ENCODE data around the gene PAX2.

PAX2 gene

GRCh38 chr10:100725071-100725471, 20.3 kb upstream of the PAX2 start:
- no peak for DNase-seq

- DNase-seq = no peak
Measured at GRCh38 chr10:100725869-100726426, 19.4 kb upstream of the PAX2 start.

GRCh38 chr10:100727808-100728207, 17.6 kb upstream of the PAX2 start:
- no peak for DNase-seq

GRCh38 chr10:100728928-100729861, 16.2 kb upstream of the PAX2 start:
- no peak for DNase-seq

GRCh38 chr10:100729862-100730724, 15.3 kb upstream of the PAX2 start:
- DNase-seq = no peak

GRCh38 chr10:100730725-100731406, 14.5 kb upstream of the PAX2 start:
- no peak for DNase-seq

- DNase-seq = no peak
Measured at GRCh38 chr10:100731407-100732240, 13.8 kb upstream of the PAX2 start.

GRCh38 chr10:100732241-100732596, 13.2 kb upstream of the PAX2 start:
- DNase-seq = no peak

GRCh38 chr10:100733329-100733728, 12.1 kb upstream of the PAX2 start:
- DNase-seq = no peak

GRCh38 chr10:100734295-100735086, 10.9 kb upstream of the PAX2 start:
- no peak for DNase-seq

GRCh38 chr10:100735087-100735336, 10.4 kb upstream of the PAX2 start:
- DNase-seq = no peak

- DNase-seq = no peak
Measured at GRCh38 chr10:100735337-100736143, 9.8 kb upstream of the PAX2 start.

- DNase-seq = no peak
Measured at GRCh38 chr10:100736144-100736808, 9.1 kb upstream of the PAX2 start.

- no peak for DNase-seq
Measured at GRCh38 chr10:100736809-100737354, 8.5 kb upstream of the PAX2 start.

GRCh38 chr10:100737355-100738054, 7.9 kb upstream of the PAX2 start:
- DNase-seq = no peak

GRCh38 chr10:100738055-100738827, 7.1 kb upstream of the PAX2 start:
- no peak for DNase-seq

GRCh38 chr10:100739517-100740368, 5.6 kb upstream of the PAX2 start:
- no peak for DNase-seq
